ENCODE data around the gene COL15A1. TPM values are rescaled to one million over a fixed set of nuclear protein-coding genes. Genes with fewer than 3 reads are reported as not detected.

The COL15A1 gene
- total RNA-seq, 1 experiment from 2014 or later = 0.22 TPM

DNA sequence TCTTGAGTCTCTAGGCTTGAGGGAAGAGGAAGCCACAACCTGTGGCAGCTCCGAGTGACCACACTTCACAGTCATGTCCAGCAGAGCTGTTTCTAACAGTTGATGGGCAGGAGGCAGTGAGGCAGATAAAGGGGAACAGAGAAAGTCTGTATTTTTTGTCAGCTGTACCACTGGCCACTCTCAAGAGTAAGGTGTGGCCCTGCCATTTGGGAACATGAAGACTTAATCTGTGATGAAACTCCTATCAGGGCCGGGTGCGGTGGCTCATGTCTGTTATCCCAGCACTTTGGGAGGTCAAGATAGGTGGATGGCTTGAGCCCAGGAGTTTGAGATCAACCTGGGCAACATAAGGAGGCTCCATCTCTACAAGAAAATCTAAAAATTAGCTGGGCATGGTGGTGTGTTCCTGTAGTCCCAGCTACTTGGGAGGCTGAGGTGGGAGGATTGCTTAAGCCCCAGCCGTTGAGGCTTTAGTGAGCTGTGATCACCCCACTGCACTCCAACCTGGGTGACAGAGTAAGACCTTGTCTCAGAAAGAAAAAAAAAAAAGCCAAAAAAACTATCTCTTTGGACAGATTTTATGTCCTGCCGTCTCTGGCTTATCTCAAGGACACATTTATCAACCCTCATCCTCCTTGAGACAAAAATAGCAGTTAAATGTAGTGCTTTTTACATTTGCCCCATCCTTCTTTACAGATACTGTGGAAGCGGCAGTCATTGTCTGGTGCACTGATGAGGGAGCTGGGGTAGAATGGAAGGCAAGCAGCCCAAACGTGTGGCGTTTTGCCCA, 11.9 kb upstream of the COL15A1 start (continued):
- TF ChIP-seq, protein P1, sequence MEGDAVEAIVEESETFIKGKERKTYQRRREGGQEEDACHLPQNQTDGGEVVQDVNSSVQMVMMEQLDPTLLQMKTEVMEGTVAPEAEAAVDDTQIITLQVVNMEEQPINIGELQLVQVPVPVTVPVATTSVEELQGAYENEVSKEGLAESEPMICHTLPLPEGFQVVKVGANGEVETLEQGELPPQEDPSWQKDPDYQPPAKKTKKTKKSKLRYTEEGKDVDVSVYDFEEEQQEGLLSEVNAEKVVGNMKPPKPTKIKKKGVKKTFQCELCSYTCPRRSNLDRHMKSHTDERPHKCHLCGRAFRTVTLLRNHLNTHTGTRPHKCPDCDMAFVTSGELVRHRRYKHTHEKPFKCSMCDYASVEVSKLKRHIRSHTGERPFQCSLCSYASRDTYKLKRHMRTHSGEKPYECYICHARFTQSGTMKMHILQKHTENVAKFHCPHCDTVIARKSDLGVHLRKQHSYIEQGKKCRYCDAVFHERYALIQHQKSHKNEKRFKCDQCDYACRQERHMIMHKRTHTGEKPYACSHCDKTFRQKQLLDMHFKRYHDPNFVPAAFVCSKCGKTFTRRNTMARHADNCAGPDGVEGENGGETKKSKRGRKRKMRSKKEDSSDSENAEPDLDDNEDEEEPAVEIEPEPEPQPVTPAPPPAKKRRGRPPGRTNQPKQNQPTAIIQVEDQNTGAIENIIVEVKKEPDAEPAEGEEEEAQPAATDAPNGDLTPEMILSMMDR (IDR thresholded peaks at IDR 0.05) = no peak
- TF ChIP-seq, protein P2, sequence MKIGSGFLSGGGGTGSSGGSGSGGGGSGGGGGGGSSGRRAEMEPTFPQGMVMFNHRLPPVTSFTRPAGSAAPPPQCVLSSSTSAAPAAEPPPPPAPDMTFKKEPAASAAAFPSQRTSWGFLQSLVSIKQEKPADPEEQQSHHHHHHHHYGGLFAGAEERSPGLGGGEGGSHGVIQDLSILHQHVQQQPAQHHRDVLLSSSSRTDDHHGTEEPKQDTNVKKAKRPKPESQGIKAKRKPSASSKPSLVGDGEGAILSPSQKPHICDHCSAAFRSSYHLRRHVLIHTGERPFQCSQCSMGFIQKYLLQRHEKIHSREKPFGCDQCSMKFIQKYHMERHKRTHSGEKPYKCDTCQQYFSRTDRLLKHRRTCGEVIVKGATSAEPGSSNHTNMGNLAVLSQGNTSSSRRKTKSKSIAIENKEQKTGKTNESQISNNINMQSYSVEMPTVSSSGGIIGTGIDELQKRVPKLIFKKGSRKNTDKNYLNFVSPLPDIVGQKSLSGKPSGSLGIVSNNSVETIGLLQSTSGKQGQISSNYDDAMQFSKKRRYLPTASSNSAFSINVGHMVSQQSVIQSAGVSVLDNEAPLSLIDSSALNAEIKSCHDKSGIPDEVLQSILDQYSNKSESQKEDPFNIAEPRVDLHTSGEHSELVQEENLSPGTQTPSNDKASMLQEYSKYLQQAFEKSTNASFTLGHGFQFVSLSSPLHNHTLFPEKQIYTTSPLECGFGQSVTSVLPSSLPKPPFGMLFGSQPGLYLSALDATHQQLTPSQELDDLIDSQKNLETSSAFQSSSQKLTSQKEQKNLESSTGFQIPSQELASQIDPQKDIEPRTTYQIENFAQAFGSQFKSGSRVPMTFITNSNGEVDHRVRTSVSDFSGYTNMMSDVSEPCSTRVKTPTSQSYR (CRISPR knock-in tag; IDR thresholded peaks at IDR 0.05) = no peak
- no peak for TF ChIP-seq ETV6 (CRISPR knock-in tag; IDR thresholded peaks at IDR 0.05)
- no peak for TF ChIP-seq OVOL2 (CRISPR knock-in tag; IDR thresholded peaks at IDR 0.05; ENCODE audit: borderline replicate concordance)
- no peak for TF ChIP-seq GABPB1 (CRISPR knock-in tag; IDR thresholded peaks at IDR 0.05)
- no peak for TF ChIP-seq ZNF219 (CRISPR knock-in tag; IDR thresholded peaks at IDR 0.05; ENCODE audit: borderline replicate concordance)
- TF ChIP-seq SMAD4 (CRISPR knock-in tag; IDR thresholded peaks at IDR 0.05) = no peak
- no peak for TF ChIP-seq GTF2I (CRISPR knock-in tag; conservative IDR thresholded peaks at IDR 0.05)
- TF ChIP-seq, protein P3, sequence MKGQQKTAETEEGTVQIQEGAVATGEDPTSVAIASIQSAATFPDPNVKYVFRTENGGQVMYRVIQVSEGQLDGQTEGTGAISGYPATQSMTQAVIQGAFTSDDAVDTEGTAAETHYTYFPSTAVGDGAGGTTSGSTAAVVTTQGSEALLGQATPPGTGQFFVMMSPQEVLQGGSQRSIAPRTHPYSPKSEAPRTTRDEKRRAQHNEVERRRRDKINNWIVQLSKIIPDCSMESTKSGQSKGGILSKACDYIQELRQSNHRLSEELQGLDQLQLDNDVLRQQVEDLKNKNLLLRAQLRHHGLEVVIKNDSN (CRISPR knock-in tag; IDR thresholded peaks at IDR 0.05) = no peak
- TF ChIP-seq TEAD4 (CRISPR knock-in tag; IDR thresholded peaks at IDR 0.05) = no peak
- no peak for TF ChIP-seq GRHL2 (CRISPR knock-in tag; IDR thresholded peaks at IDR 0.05; ENCODE audit: insufficient replicate concordance, severe bottlenecking)
- TF ChIP-seq, protein P4, sequence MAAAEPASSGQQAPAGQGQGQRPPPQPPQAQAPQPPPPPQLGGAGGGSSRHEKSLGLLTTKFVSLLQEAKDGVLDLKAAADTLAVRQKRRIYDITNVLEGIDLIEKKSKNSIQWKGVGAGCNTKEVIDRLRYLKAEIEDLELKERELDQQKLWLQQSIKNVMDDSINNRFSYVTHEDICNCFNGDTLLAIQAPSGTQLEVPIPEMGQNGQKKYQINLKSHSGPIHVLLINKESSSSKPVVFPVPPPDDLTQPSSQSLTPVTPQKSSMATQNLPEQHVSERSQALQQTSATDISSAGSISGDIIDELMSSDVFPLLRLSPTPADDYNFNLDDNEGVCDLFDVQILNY (CRISPR knock-in tag; IDR thresholded peaks at IDR 0.05) = no peak

DNA sequence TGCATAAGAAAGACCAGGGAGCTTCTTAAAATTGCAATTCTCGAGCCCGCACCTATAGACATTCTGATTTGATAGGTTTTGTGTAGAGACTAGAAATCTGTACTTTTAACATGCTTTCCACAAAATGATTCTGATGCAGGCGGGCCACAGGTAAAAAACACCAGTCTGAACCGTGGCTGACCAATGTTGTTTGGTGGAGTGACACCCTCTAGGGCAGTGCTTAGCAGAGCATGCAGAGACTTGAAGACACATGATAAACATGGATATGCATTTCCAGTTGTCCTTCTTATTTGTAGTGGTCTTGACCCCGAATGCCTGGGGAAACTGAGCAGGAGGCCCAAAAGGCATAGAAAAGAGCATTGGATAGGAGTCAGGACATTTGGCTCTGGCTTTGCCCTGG, 10.5 kb upstream of the COL15A1 start:
- POLR2A ChIA-PET = no interaction called here
- TF ChIP-seq EMX1 (CRISPR knock-in tag; IDR thresholded peaks at IDR 0.05) = no peak
- TF ChIP-seq ZNF121 (CRISPR knock-in tag; IDR thresholded peaks at IDR 0.05) = no peak
- TF ChIP-seq, protein P5, sequence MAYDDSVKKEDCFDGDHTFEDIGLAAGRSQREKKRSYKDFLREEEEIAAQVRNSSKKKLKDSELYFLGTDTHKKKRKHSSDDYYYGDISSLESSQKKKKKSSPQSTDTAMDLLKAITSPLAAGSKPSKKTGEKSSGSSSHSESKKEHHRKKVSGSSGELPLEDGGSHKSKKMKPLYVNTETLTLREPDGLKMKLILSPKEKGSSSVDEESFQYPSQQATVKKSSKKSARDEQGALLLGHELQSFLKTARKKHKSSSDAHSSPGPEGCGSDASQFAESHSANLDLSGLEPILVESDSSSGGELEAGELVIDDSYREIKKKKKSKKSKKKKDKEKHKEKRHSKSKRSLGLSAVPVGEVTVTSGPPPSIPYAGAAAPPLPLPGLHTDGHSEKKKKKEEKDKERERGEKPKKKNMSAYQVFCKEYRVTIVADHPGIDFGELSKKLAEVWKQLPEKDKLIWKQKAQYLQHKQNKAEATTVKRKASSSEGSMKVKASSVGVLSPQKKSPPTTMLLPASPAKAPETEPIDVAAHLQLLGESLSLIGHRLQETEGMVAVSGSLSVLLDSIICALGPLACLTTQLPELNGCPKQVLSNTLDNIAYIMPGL (CRISPR knock-in tag; IDR thresholded peaks at IDR 0.05) = no peak
- no peak for TF ChIP-seq OVOL2 (CRISPR knock-in tag; IDR thresholded peaks at IDR 0.05; ENCODE audit: borderline replicate concordance)
- TF ChIP-seq HMGA2 (CRISPR knock-in tag; IDR thresholded peaks at IDR 0.05) = no peak
- TF ChIP-seq GTF2I (CRISPR knock-in tag; conservative IDR thresholded peaks at IDR 0.05) = no peak
- TF ChIP-seq, protein P6, sequence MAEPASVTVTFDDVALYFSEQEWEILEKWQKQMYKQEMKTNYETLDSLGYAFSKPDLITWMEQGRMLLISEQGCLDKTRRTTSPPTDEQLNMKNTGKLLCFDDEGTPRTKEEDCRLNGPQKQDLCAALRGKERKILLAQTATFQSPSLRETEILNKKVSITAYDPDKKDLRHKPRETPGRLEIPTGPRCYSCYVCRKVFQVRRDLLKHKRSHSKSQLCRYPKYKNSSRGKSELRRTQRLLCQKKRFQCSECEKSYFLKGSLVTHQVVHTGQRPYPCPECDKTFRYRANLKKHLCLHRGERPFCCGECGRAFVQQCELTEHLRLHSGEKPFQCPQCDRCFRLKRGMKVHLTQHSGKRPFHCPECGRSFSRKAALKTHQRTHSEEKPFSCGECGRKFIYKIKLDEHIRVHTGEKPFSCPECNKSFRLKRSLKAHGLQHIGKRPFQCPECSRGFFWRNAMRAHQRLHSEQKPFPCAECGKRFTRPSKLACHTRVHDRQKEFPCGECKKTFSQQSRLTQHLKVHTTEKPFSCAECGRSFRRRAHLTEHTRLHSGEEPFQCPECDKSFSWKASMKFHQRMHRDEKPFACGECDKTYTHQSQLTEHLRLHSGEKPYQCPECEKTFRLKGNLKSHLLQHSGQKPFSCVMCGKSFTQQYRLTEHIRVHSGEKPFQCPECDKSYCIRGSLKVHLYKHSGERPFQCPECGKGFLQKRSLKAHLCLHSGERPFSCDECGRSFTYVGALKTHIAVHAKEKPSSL (CRISPR knock-in tag; conservative IDR thresholded peaks at IDR 0.05) = no peak
- TF ChIP-seq NFYB (CRISPR knock-in tag; conservative IDR thresholded peaks at IDR 0.05; ENCODE audit: low read depth) = no peak
- TF ChIP-seq CBFB (CRISPR knock-in tag; IDR thresholded peaks at IDR 0.05; ENCODE audit: low read depth) = no peak
- TF ChIP-seq ZNF317 (CRISPR knock-in tag; IDR thresholded peaks at IDR 0.05; ENCODE audit: borderline replicate concordance, low read depth) = no peak
- TF ChIP-seq IRF2 (CRISPR knock-in tag; IDR thresholded peaks at IDR 0.05; ENCODE audit: borderline replicate concordance, low read depth) = no peak
- TF ChIP-seq, protein P4 (CRISPR knock-in tag; IDR thresholded peaks at IDR 0.05) = no peak

More for the DNA sequence above, 10.5 kb upstream of the COL15A1 start:
- Mint-ChIP-seq H3K4me3 (no peak overlapping the region), H3K4me1 (0 out of 2 replicates have a peak, but pooled peaks cover 8% of the 10 kb centered on the region), H3K27ac (no peak overlapping the region), H3K36me3 (no peaks in the 10 kb centered on the region), H3K27me3 (ENCODE audit: low read depth) (peaks cover 3% of the 10 kb centered on the region; the same call in 1 of the 2 replicates), H3K9me3 (peaks cover 3% of the 10 kb centered on the region)
- DNase-seq (ENCODE audit: low spot score) = no peak
- no peak for ATAC-seq
- CTCF ChIA-PET = interaction anchor here (0.6 kb wide), 1 partner anchor 121 kb away, joined by 4 read pairs; no protein-coding TSS in a partner anchor

Measured in WTC11 (cell line).